Right lobe of liver (tissue), 4 donors: Measurements from ENCODE around the gene ADSS1.

Experiments
- POLR2A ChIP-seq: fragments of 450-650 bp; IDR thresholded peaks from one replicate; pipeline ENCODE4 v1.6.1; 2017; ENCODE audit warnings: antibody characterized with exemption, mild to moderate bottlenecking
- TF ChIP-seq, protein P1 (sequence below), 4 donors: fragments of 200-600 bp in 3 of 4; fragments of 450-650 bp in 1 of 4; IDR thresholded peaks; one replicate each; pipeline versions ENCODE4 v1.5.1 to v1.8.0; 2016 to 2022; ENCODE audit warnings: antibody characterized with exemption in 4 of 4, mild to moderate bottlenecking in 2 of 4
- donor health status: DM: no; HTN: no; CAD: no.
- donor health status: DM: no; HTN: no; CAD: no.
- donor health status: DM: no; HTN: yes; CAD: no.

DNA sequence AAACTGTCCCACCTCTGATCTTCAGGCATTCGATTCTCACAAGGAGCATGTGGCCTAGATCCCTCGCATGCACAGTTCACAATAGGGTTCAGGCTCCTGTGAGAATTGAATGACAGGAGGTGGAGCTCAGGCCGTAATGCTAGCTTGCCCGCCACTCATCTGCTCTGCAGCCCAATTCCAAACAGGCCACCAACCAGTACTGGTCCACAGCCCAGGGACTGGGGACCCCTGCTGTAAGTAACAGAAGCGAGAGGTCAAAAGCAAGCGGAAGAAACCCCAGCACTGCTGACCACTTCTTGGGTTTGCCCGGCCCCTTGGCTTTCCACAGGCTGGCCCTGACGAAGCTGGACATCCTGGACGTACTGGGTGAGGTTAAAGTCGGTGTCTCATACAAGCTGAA, 20.5 kb downstream of the ADSS1 start:
- TF ChIP-seq, protein P1, sequence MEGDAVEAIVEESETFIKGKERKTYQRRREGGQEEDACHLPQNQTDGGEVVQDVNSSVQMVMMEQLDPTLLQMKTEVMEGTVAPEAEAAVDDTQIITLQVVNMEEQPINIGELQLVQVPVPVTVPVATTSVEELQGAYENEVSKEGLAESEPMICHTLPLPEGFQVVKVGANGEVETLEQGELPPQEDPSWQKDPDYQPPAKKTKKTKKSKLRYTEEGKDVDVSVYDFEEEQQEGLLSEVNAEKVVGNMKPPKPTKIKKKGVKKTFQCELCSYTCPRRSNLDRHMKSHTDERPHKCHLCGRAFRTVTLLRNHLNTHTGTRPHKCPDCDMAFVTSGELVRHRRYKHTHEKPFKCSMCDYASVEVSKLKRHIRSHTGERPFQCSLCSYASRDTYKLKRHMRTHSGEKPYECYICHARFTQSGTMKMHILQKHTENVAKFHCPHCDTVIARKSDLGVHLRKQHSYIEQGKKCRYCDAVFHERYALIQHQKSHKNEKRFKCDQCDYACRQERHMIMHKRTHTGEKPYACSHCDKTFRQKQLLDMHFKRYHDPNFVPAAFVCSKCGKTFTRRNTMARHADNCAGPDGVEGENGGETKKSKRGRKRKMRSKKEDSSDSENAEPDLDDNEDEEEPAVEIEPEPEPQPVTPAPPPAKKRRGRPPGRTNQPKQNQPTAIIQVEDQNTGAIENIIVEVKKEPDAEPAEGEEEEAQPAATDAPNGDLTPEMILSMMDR (IDR thresholded peaks at IDR 0.05): no peak
- TF ChIP-seq POLR2A: no peak
